Vagina (tissue), 2 donors: Measurements from ENCODE around the gene CACNA2D4. TPM values are rescaled to one million over a fixed set of nuclear protein-coding genes. Genes with fewer than 3 reads are reported as not detected.
A peak's percentile ranks its signal among the peaks of the same experiment; 100 is the strongest.

Experiments used
- DNase-seq, 2 donors: peaks; one replicate each; pipeline ENCODE4 v3.0.0-alpha.2; 2017; ENCODE audit errors: extremely low spot score in 2 of 2
- H3K27ac ChIP-seq: fragments of 200-600 bp; sonication (generic); one replicate; pipeline ENCODE4 v1.5.1; 2019
- H3K27me3 ChIP-seq: fragments of 200-600 bp; sonication (generic); one replicate; pipeline ENCODE4 v1.5.1; 2019
- H3K36me3 ChIP-seq, 2 donors: fragments of 200-600 bp; sonication (generic); one replicate each; pipeline ENCODE4 v1.5.1; 2017 to 2019
- H3K4me1 ChIP-seq: fragments of 200-600 bp; sonication (generic); one replicate; pipeline ENCODE4 v1.5.1; 2019
- H3K4me3 ChIP-seq, 2 donors: fragments of 200-600 bp; sonication (generic); 1 replicate in 1 of 2; 2 replicates in 1 of 2; pipeline ENCODE4 v1.5.1; 2016 to 2019
- H3K9me3 ChIP-seq: fragments of 200-600 bp; sonication (generic); one replicate; pipeline ENCODE4 v1.5.1; 2019
- POLR2A ChIP-seq, 2 donors: fragments of 450-650 bp; IDR thresholded peaks; one replicate each; pipeline ENCODE4 v1.6.1; 2017; ENCODE audit warnings: antibody characterized with exemption in 2 of 2, mild to moderate bottlenecking in 2 of 2, moderate library complexity in 2 of 2
- POLR2AphosphoS5 ChIP-seq, 2 donors: sonication (generic); formaldehyde crosslinking; IDR thresholded peaks; one replicate each; pipeline ENCODE4 v1.9.0; 2017; ENCODE audit warnings: antibody characterized with exemption in 2 of 2, mild to moderate bottlenecking in 2 of 2, low read depth in 1 of 2; ENCODE audit not compliant: insufficient read depth in 1 of 2
- intact Hi-C: fragments of 100-400 bp; cut with DNase I; formaldehyde crosslinking; loops from one replicate; pipeline ENCODE4 v1.15.1; 2023
- total RNA-seq: library from RNA; depleted of rRNA; stranded (reverse); fragments of >200 nt; gene quantifications from one replicate; pipeline ENCODE4 v1.2.3, GENCODE V29; 2016
- TF ChIP-seq, protein P1 (sequence below), 3 experiments: fragments of 450-650 bp in 2 of 3; fragments of 200-600 bp in 1 of 3; sonication (generic) in 1 of 3; IDR thresholded peaks; one replicate each; pipeline ENCODE4 v1.5.1; 2017 to 2019; ENCODE audit warnings: antibody characterized with exemption in 3 of 3, mild to moderate bottlenecking in 2 of 3, moderate library complexity in 2 of 3

The CACNA2D4 gene
- total RNA-seq, 1 donor from 2014 or later = 2.2 TPM

DNA sequence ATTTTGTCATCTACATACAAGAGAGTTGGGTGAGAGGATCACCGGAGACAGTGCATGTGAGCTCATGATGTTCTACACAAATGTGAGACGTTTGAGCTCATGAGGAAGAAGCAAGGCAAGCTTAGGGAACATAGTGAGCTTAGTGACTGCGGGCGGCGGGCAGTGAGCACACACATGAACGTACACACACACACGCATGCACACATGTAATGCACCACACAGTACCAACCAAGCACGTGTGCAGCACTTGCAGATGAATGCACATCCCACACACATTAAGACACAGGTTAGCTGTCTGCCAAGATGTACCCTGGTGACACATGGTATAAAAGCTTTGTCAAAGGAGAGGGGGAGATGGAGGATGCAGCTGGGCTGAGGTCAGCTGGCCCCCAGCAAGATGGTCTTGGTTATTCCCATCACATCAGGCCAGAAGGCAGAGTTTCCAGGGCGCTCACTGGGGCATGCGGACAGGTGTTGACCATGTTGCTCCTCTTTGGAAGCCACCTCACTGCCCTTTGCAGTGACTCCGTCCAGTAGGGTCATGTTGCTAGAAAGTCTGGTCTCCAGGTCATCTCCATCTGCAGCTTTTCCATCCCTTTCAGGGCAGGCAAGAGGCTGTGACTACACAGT is 8.7 kb upstream of the CACNA2D4 start:
- TF ChIP-seq POLR2A (IDR thresholded peaks at IDR 0.05) (no peak), POLR2AphosphoS5 (IDR thresholded peaks at IDR 0.05; ENCODE audit: insufficient read depth in 1 of 2, low read depth in 1 of 2) (no peak)
- TF ChIP-seq, protein P1, sequence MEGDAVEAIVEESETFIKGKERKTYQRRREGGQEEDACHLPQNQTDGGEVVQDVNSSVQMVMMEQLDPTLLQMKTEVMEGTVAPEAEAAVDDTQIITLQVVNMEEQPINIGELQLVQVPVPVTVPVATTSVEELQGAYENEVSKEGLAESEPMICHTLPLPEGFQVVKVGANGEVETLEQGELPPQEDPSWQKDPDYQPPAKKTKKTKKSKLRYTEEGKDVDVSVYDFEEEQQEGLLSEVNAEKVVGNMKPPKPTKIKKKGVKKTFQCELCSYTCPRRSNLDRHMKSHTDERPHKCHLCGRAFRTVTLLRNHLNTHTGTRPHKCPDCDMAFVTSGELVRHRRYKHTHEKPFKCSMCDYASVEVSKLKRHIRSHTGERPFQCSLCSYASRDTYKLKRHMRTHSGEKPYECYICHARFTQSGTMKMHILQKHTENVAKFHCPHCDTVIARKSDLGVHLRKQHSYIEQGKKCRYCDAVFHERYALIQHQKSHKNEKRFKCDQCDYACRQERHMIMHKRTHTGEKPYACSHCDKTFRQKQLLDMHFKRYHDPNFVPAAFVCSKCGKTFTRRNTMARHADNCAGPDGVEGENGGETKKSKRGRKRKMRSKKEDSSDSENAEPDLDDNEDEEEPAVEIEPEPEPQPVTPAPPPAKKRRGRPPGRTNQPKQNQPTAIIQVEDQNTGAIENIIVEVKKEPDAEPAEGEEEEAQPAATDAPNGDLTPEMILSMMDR (IDR thresholded peaks at IDR 0.05) = no peak
- H3K9me3 ChIP-seq = no peaks in the 10 kb centered on the region
- no peaks in the 10 kb centered on the region for H3K27me3 ChIP-seq
- H3K4me3 ChIP-seq = no peak overlapping the region
- H3K27ac ChIP-seq = no peak overlapping the region
- intact Hi-C loops = no loop called here
- DNase-seq = peak; percentile 49 to 64
- peaks cover 3% of the 10 kb centered on the region for H3K4me1 ChIP-seq
- no peaks in the 10 kb centered on the region for H3K36me3 ChIP-seq

DNA sequence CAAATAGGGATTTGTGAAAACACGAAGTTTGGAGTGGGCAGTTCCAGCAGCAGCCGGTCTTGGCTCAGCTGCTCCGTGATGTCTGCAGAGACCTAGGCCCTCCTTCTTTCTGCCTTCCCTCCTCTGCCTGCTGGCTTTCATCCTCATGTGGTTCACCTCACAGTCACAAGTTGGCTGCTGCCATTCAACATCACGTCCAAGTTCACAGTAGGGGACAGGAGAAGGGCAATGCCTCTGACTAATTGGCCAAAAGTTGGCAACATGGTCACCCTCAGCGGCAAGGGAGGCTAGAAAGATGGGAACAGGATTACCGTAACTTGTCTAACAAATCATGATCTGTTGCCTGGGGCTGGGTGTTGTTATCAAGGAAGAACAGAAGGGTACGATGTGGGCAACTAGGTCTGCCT is 7.8 kb upstream of the CACNA2D4 start:
- no peak overlapping the region for H3K27ac ChIP-seq

DNA sequence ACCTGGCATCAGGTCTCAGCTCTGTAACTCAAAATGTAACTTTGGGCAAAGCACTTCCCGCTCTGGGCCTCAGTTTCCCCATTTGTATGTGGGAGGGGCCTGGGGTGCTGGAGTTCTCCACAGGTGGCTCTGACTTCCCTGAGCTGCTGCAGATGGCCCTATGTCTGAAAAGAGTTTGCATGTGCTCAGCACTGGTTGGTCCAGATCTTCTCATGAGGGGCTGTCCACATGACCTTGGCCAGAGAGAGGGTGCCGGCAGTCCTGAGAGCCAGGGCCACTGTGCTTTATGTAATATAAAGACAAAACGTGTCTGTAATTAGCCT is 7.2 kb upstream of the CACNA2D4 start:
- no peak overlapping the region for H3K4me3 ChIP-seq
- TF ChIP-seq, protein P1 (IDR thresholded peaks at IDR 0.05) = no peak
- no peak for TF ChIP-seq POLR2AphosphoS5 (IDR thresholded peaks at IDR 0.05; ENCODE audit: insufficient read depth in 1 of 2, low read depth in 1 of 2)
- no peak for TF ChIP-seq POLR2A (IDR thresholded peaks at IDR 0.05)
- DNase-seq = peak; percentile 69 to 90
- no peak overlapping the region for H3K27ac ChIP-seq
- intact Hi-C loops = no loop called here
- H3K36me3 ChIP-seq = no peaks in the 10 kb centered on the region
- H3K9me3 ChIP-seq = no peaks in the 10 kb centered on the region
- H3K27me3 ChIP-seq = no peaks in the 10 kb centered on the region
- H3K4me1 ChIP-seq = no peaks in the 10 kb centered on the region

More for the DNA sequence above, 7.8 kb upstream of the CACNA2D4 start:
- H3K36me3 ChIP-seq = no peaks in the 10 kb centered on the region
- no peaks in the 10 kb centered on the region for H3K27me3 ChIP-seq
- intact Hi-C loops = no loop called here
- DNase-seq = peak in 1 of 2 donors; percentile 58
- no peaks in the 10 kb centered on the region for H3K4me1 ChIP-seq
- no peak overlapping the region for H3K4me3 ChIP-seq
- H3K9me3 ChIP-seq = no peaks in the 10 kb centered on the region
- TF ChIP-seq, protein P1 (IDR thresholded peaks at IDR 0.05) = no peak
- TF ChIP-seq POLR2AphosphoS5 (IDR thresholded peaks at IDR 0.05; ENCODE audit: insufficient read depth in 1 of 2, low read depth in 1 of 2) (no peak), POLR2A (IDR thresholded peaks at IDR 0.05) (no peak)

DNA sequence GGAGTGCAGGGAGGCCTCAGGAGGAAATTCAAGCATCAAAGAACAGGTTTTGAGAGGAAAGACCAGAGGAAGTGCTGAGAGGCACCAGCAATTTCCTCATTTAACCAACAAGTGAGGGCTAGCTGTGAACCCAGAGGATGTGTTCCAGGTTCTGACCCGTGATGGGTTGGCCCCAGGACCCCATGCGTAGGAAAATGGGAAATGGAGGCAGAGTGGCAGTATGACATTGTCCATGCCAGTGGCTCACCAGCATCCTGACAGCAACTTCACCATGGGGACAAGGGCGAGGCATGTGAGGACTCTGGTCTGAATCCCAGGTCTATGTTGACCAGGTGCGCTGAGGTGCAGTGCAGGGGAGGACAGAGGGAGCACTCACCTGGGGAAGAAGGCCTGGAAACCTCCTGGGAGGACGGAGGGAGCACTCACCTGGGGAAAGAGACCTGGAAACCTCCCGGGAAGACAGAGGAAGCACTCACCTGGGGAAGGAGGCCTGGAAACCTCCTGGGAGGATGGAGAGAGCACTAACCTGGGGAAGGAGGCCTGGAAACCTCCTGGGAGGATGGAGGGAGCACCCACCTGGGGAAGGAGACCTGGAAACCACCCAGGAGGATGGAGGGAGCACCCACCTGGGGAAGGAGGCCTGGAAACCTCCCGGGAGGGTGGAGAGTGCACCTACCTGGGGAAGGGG is 6.7 kb upstream of the CACNA2D4 start:
- Histone ChIP-seq H3K4me1 (no peaks in the 10 kb centered on the region), H3K27ac (no peak overlapping the region), H3K9me3 (no peaks in the 10 kb centered on the region), H3K36me3 (no peaks in the 10 kb centered on the region), H3K27me3 (no peaks in the 10 kb centered on the region), H3K4me3 (no peak overlapping the region)
- TF ChIP-seq, protein P1 (IDR thresholded peaks at IDR 0.05) = no peak
- TF ChIP-seq POLR2A (IDR thresholded peaks at IDR 0.05) = no peak
- no peak for TF ChIP-seq POLR2AphosphoS5 (IDR thresholded peaks at IDR 0.05; ENCODE audit: insufficient read depth in 1 of 2, low read depth in 1 of 2)
- peak in 1 of 2 donors; percentile 69 for DNase-seq
- intact Hi-C loops = no loop called here

DNA sequence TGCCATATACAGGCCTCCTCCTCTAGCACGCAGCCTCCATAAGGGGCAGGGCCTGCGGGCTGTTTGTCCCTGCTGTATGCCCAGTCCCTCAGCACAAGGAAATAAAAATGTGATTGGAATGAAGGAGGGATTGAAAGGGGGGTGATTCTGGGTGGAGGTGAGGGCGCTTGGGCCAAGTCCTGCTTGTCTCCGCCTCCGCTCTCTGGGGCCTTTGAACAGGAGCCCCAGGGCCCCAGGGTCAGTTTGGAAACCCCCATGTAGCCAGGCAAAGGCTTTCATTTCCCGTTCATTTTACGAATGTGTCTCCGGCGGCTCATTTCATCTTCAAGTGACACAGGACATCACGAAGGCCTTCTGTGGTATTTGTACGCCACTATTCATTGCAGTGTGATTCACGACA is 4.5 kb upstream of the CACNA2D4 start:
- Histone ChIP-seq H3K9me3 (no peaks in the 10 kb centered on the region), H3K27me3 (no peaks in the 10 kb centered on the region), H3K4me3 (no peak overlapping the region), H3K4me1 (no peaks in the 10 kb centered on the region), H3K27ac (no peak overlapping the region), H3K36me3 (no peaks in the 10 kb centered on the region)
- TF ChIP-seq POLR2AphosphoS5 (IDR thresholded peaks at IDR 0.05; ENCODE audit: insufficient read depth in 1 of 2, low read depth in 1 of 2) (no peak), POLR2A (IDR thresholded peaks at IDR 0.05) (no peak)
- TF ChIP-seq, protein P1 (IDR thresholded peaks at IDR 0.05) = no peak
- peak; percentile 49 to 54 for DNase-seq
- intact Hi-C loops = no loop called here
